Panc1 (cell line): ENCODE measurements around the gene ZNF454. TPM values are rescaled to one million over a fixed set of nuclear protein-coding genes. Genes with fewer than 3 reads are reported as not detected.

ENCODE experiments used
- ATAC-seq: fragments of 200-7000 bp; cut with Tn5 transposase; 2 replicates; pipeline ENCODE4 v1.9.1; 2020; ENCODE audit warnings: mild to moderate bottlenecking, moderate library complexity
- BruUV-seq: library from RNA; stranded (reverse); fragments of 400-500 nt; replicated peaks from 2 replicates; lab custom pipeline; 2021; lab: Mats Ljungman, UMichigan
- CTCF ChIA-PET: fragments of 300-600 bp; sonication (Branson Sonifier 250); formaldehyde crosslinking; loops from one replicate; lab custom pipeline; 2022; ENCODE audit warnings: antibody characterized with exemption; lab: Charles Lee
- POLR2A ChIA-PET: fragments of 300-600 bp; sonication (Branson Sonifier 250); formaldehyde crosslinking; loops from one replicate; lab custom pipeline; 2022; ENCODE audit warnings: antibody characterized with exemption; lab: Charles Lee
- DNase-seq: peaks from one replicate; pipeline ENCODE4 v3.0.0-alpha.2; 2010; ENCODE audit warnings: low read depth, low spot score
- H3K27ac ChIP-seq: 2 replicates; pipeline ENCODE4 v1.5.1; 2011; ENCODE audit warnings: mild to moderate bottlenecking, low read length, inconsistent platforms
- H3K27me3 ChIP-seq: fragments of 200-500 bp; sonication (Bioruptor generic); 2 replicates; pipeline ENCODE4 v1.6.0; 2014; ENCODE audit warnings: low read length, inconsistent platforms; ENCODE audit not compliant: control insufficient read depth, insufficient read depth
- H3K36me3 ChIP-seq: fragments of 200-500 bp; sonication (Bioruptor generic); 2 replicates; pipeline ENCODE4 v1.5.1; 2014; ENCODE audit warnings: inconsistent platforms, mild to moderate bottlenecking, low read length, moderate library complexity; ENCODE audit not compliant: control insufficient read depth, insufficient read depth
- H3K4me1 ChIP-seq: 2 replicates; pipeline ENCODE4 v1.5.1; 2011; ENCODE audit warnings: inconsistent platforms, mild to moderate bottlenecking, low read length, moderate library complexity; ENCODE audit not compliant: control insufficient read depth, insufficient read depth
- H3K4me3 ChIP-seq, 2 experiments: 2 replicates each; pipeline ENCODE4 v1.5.1; 2011 to 2012; ENCODE audit warnings: low read depth in 2 of 2, low read length in 2 of 2, mild to moderate bottlenecking in 2 of 2, inconsistent platforms in 1 of 2, moderate library complexity in 1 of 2
- H3K9me3 ChIP-seq: fragments of 200-500 bp; sonication (Bioruptor generic); 2 replicates; pipeline ENCODE4 v1.5.1; 2014; ENCODE audit warnings: low read depth, mild to moderate bottlenecking, inconsistent platforms, low read length, moderate library complexity; ENCODE audit not compliant: control insufficient read depth, insufficient read depth
- CTCF ChIP-seq: fragments of 450-650 bp; IDR thresholded peaks from 2 replicates; pipeline ENCODE4 v1.5.1; 2017; ENCODE audit warnings: mild to moderate bottlenecking
- POLR2AphosphoS5 ChIP-seq: IDR thresholded peaks from 2 replicates; pipeline ENCODE4 v1.6.1; 2012; ENCODE audit warnings: mild to moderate bottlenecking, low read depth, low read length, moderate library complexity
- REST ChIP-seq, 2 experiments: IDR thresholded peaks; 2 replicates each; pipeline ENCODE4 v1.6.1; 2011 to 2012; ENCODE audit warnings: low read depth in 2 of 2, control low read depth in 1 of 2, low read length in 1 of 2, mild to moderate bottlenecking in 1 of 2, moderate library complexity in 1 of 2; ENCODE audit not compliant: insufficient read depth in 1 of 2
- SIN3A ChIP-seq: IDR thresholded peaks from 2 replicates; pipeline ENCODE4 v1.6.1; 2012; ENCODE audit warnings: low read depth, mild to moderate bottlenecking, low read length, moderate library complexity, borderline replicate concordance; ENCODE audit not compliant: insufficient read depth
- TCF7L2 ChIP-seq: IDR thresholded peaks from 2 replicates; pipeline ENCODE4 v1.6.1; 2011; ENCODE audit warnings: mild to moderate bottlenecking, low read depth, low read length, inconsistent platforms
- in situ Hi-C: cut with HindIII; loops from 2 replicates; pipeline ENCODE4 v1.10.0; 2016; ENCODE audit warnings: low sequenced_read_pairs, low pct_unique_long_range_greater_than_20kb
- intact Hi-C: fragments of 100-400 bp; cut with micrococcal nuclease; formaldehyde crosslinking; loops from one replicate; pipeline ENCODE4 v1.10.0; 2022; ENCODE audit not compliant: unreplicated experiment
- total RNA-seq: library from RNA; stranded (reverse); gene quantifications from one replicate; pipeline ENCODE4 v1.2.1, GENCODE V29; 2021; ENCODE audit not compliant: unreplicated experiment

ZNF454 gene
- total RNA-seq, 1 experiment from 2014 or later = 0.10 TPM

GRCh38 chr5:178995341-178995690, 54.3 kb downstream of the ZNF454 start:
- no TSS peak for BruUV-seq
- no peak for DNase-seq
- H3K4me1 ChIP-seq = no peaks in the 10 kb centered on the region

GRCh38 chr5:178996156-178996555, 55.2 kb downstream of the ZNF454 start:
- no peak overlapping the region for H3K27ac ChIP-seq
- no peaks in the 10 kb centered on the region for H3K36me3 ChIP-seq
- ChIA-PET POLR2A (no interaction called here), CTCF (no interaction called here)
- H3K27me3 ChIP-seq = no peaks in the 10 kb centered on the region
- in situ Hi-C loops = no loop called here
- no peaks in the 10 kb centered on the region for H3K4me1 ChIP-seq
- H3K9me3 ChIP-seq = no peaks in the 10 kb centered on the region
- no peak overlapping the region for H3K4me3 ChIP-seq
- BruUV-seq = no TSS peak
- DNase-seq = no peak
- ATAC-seq = no peak
- intact Hi-C loops = no loop called here
- TF ChIP-seq TCF7L2 (no peak), SIN3A (no peak), POLR2AphosphoS5 (no peak), REST (IDR thresholded peaks at IDR 0.05; ENCODE audit: insufficient read depth in 1 of 2, low read depth in 2 of 2, low read length in 1 of 2) (no peak), CTCF (no peak)

More at GRCh38 chr5:178995341-178995690, 54.3 kb downstream of the ZNF454 start:
- Histone ChIP-seq H3K4me3 (no peak overlapping the region), H3K27me3 (no peaks in the 10 kb centered on the region), H3K36me3 (no peaks in the 10 kb centered on the region), H3K9me3 (no peaks in the 10 kb centered on the region), H3K27ac (no peak overlapping the region)
- POLR2A ChIA-PET = no interaction called here
- TF ChIP-seq SIN3A = no peak
- in situ Hi-C loops (no loop called here), intact Hi-C loops (no loop called here)
- no peak for ATAC-seq
- CTCF ChIA-PET = no interaction called here

GRCh38 chr5:178997191-178997590, 56.2 kb downstream of the ZNF454 start:
- no peak overlapping the region for H3K4me3 ChIP-seq
- CTCF ChIA-PET = no interaction called here
- in situ Hi-C loops (no loop called here), intact Hi-C loops (no loop called here)
- H3K36me3 ChIP-seq = no peaks in the 10 kb centered on the region
- no peak for ATAC-seq
- no peak overlapping the region for H3K27ac ChIP-seq
- no peaks in the 10 kb centered on the region for H3K27me3 ChIP-seq
- TF ChIP-seq SIN3A = no peak
- no peak for TF ChIP-seq POLR2AphosphoS5
- TF ChIP-seq REST (IDR thresholded peaks at IDR 0.05; ENCODE audit: insufficient read depth in 1 of 2, low read depth in 2 of 2, low read length in 1 of 2) = no peak
- no peak for TF ChIP-seq TCF7L2
- no peak for TF ChIP-seq CTCF
- no TSS peak for BruUV-seq
- no peaks in the 10 kb centered on the region for H3K9me3 ChIP-seq
- no peaks in the 10 kb centered on the region for H3K4me1 ChIP-seq
- POLR2A ChIA-PET = no interaction called here
- no peak for DNase-seq
